SK-N-SH (cell line): ENCODE data around the gene DCUN1D2. TPM values are rescaled to one million over a fixed set of nuclear protein-coding genes. Genes with fewer than 3 reads are reported as not detected.

Experiments used
- CTCF ChIA-PET: fragments of 300-600, 350-600 bp; formaldehyde crosslinking; extraction: SDS; loops from one replicate; lab custom pipeline; 2021; lab: Yijun Ruan, JAX
- POLR2A ChIA-PET: fragments of 350-600 bp; sonication (Branson Sonifier 250); formaldehyde crosslinking; extraction: SDS; loops from one replicate; lab custom pipeline; 2020; ENCODE audit warnings: antibody characterized with exemption, inconsistent platforms; lab: Yijun Ruan, JAX
- DNase-seq: peaks from one replicate; pipeline ENCODE4 v3.0.0; 2012
- H2AFZ ChIP-seq: fragments of 200-600 bp; sonication (generic); 2 replicates; pipeline ENCODE4 v1.8.1; 2016; ENCODE audit warnings: antibody characterized with exemption, mild to moderate bottlenecking, low read depth
- H3F3A ChIP-seq: fragments of 200-600 bp; sonication (generic); replicated peaks from 2 replicates; pipeline ENCODE3; 2016; ENCODE audit warnings: antibody characterized with exemption, mild to moderate bottlenecking; ENCODE audit not compliant: insufficient read depth
- H3K27ac ChIP-seq, 2 experiments: fragments of 200-500 bp in 1 of 2; fragments of 200-600 bp in 1 of 2; sonication (Bioruptor generic) in 1 of 2; sonication (generic), shearing (Covaris generic) in 1 of 2; 2 replicates each; pipeline versions ENCODE4 v1.5.1 to v1.6.1; 2014 to 2016; ENCODE audit warnings: low read depth in 2 of 2, inconsistent platforms in 1 of 2, low read length in 1 of 2, mild to moderate bottlenecking in 1 of 2, mixed read lengths in 1 of 2
- H3K27me3 ChIP-seq: fragments of 200-600 bp; sonication (generic), shearing (Covaris generic); 2 replicates; pipeline ENCODE4 v1.6.1; 2016; ENCODE audit warnings: mixed run types; ENCODE audit not compliant: insufficient read depth
- H3K36me3 ChIP-seq, 2 experiments: fragments of 200-500 bp in 1 of 2; fragments of 200-600 bp in 1 of 2; sonication (Bioruptor generic) in 1 of 2; sonication (generic) in 1 of 2; replicated peaks in 1 of 2; 2 replicates each; pipeline versions ENCODE3 to v1.5.1; 2014 to 2016; ENCODE audit warnings: low read length in 1 of 2, mild to moderate bottlenecking in 1 of 2; ENCODE audit not compliant: insufficient read depth in 2 of 2, control insufficient read depth in 1 of 2
- H3K4me1 ChIP-seq, 2 experiments: fragments of 200-500 bp in 1 of 2; fragments of 200-600 bp in 1 of 2; sonication (Bioruptor generic) in 1 of 2; sonication (generic), shearing (Covaris generic) in 1 of 2; 2 replicates each; pipeline versions ENCODE4 v1.5.1 to v1.6.1; 2014 to 2016; ENCODE audit warnings: low read depth in 1 of 2, low read length in 1 of 2, mixed run types in 1 of 2; ENCODE audit not compliant: insufficient read depth in 2 of 2, control insufficient read depth in 1 of 2
- H3K4me2 ChIP-seq: fragments of 200-600 bp; sonication (generic), shearing (Covaris generic); 2 replicates; pipeline ENCODE4 v1.6.1; 2017; ENCODE audit warnings: mixed run types
- H3K4me3 ChIP-seq, 2 experiments: fragments of 200-500 bp in 1 of 2; fragments of 200-600 bp in 1 of 2; sonication (Bioruptor generic) in 1 of 2; sonication (generic), shearing (Covaris generic) in 1 of 2; 2 replicates each; pipeline versions ENCODE4 v1.5.1 to v1.8.1; 2014 to 2016; ENCODE audit warnings: low read depth in 2 of 2, inconsistent platforms in 1 of 2, low read length in 1 of 2, mild to moderate bottlenecking in 1 of 2, mixed read lengths in 1 of 2, moderate library complexity in 1 of 2
- H3K79me2 ChIP-seq: fragments of 200-600 bp; sonication (generic); 2 replicates; pipeline ENCODE4 v1.8.1; 2017; ENCODE audit warnings: mild to moderate bottlenecking; ENCODE audit not compliant: insufficient read depth
- H3K9ac ChIP-seq: fragments of 200-600 bp; sonication (generic); 2 replicates; pipeline ENCODE4 v1.6.1; 2017; ENCODE audit warnings: mixed run types
- H3K9me2 ChIP-seq: fragments of 200-600 bp; sonication (generic); 2 replicates; pipeline ENCODE4 v1.6.1; 2017; ENCODE audit warnings: mixed run types
- H3K9me3 ChIP-seq: fragments of 200-600 bp; sonication (generic); 2 replicates; pipeline ENCODE4 v1.6.1; 2017; ENCODE audit warnings: mixed run types, mild to moderate bottlenecking, moderate library complexity
- H4K20me1 ChIP-seq: fragments of 200-600 bp; sonication (generic); 2 replicates; pipeline ENCODE4 v1.6.1; 2017; ENCODE audit warnings: mild to moderate bottlenecking, mixed run types; ENCODE audit not compliant: insufficient read depth
- CHD2 ChIP-seq: fragments of 150-350 bp; IDR thresholded peaks from 2 replicates; pipeline ENCODE4 v1.6.1; 2018; ENCODE audit warnings: low read length; ENCODE audit not compliant: partially characterized antibody
- ELF1 ChIP-seq: IDR thresholded peaks from 2 replicates; pipeline ENCODE4 v1.4.0; 2012
- FOSL2 ChIP-seq: IDR thresholded peaks from 2 replicates; pipeline ENCODE4 v1.4.0; 2012; ENCODE audit warnings: low read depth, mild to moderate bottlenecking, moderate library complexity, borderline replicate concordance
- MAX ChIP-seq: IDR thresholded peaks from 2 replicates; pipeline ENCODE4 v1.4.0; 2012; ENCODE audit warnings: low read depth
- NFIC ChIP-seq: IDR thresholded peaks from 2 replicates; pipeline ENCODE4 v1.4.0; 2012; ENCODE audit warnings: borderline replicate concordance
- NRF1 ChIP-seq: IDR thresholded peaks from 2 replicates; pipeline ENCODE4 v1.6.1; 2012; ENCODE audit warnings: low read depth, mild to moderate bottlenecking, low read length
- REST ChIP-seq: IDR thresholded peaks from 2 replicates; pipeline ENCODE4 v1.6.1; 2012; ENCODE audit warnings: mild to moderate bottlenecking, low read depth, low read length, moderate library complexity
- RFX5 ChIP-seq: IDR thresholded peaks from 2 replicates; pipeline ENCODE4 v1.6.1; 2012; ENCODE audit warnings: mild to moderate bottlenecking, improper control_type of control experiment, low read length
- RXRA ChIP-seq: IDR thresholded peaks from 2 replicates; pipeline ENCODE4 v1.4.0; 2012; ENCODE audit warnings: low read depth, mild to moderate bottlenecking, borderline replicate concordance
- SMC3 ChIP-seq: IDR thresholded peaks from 2 replicates; pipeline ENCODE4 v1.6.1; 2012; ENCODE audit warnings: low read depth, low read length, improper control_type of control experiment
- TCF12 ChIP-seq: IDR thresholded peaks from 2 replicates; pipeline ENCODE4 v1.4.0; 2012
- TEAD4 ChIP-seq: IDR thresholded peaks from 2 replicates; pipeline ENCODE4 v1.4.0; 2012; ENCODE audit warnings: mild to moderate bottlenecking, borderline replicate concordance; ENCODE audit not compliant: insufficient read depth
- USF2 ChIP-seq: fragments of 150-350 bp; IDR thresholded peaks from 2 replicates; pipeline ENCODE4 v1.6.1; 2017; ENCODE audit warnings: antibody characterized with exemption, low read length, low read depth, borderline replicate concordance
- YY1 ChIP-seq: IDR thresholded peaks from 2 replicates; pipeline ENCODE4 v1.4.0; 2012; ENCODE audit warnings: low read depth, mild to moderate bottlenecking
- WGBS: methylation state at CpG from one replicate; pipeline ENCODE4 v1.1.6; 2017; ENCODE audit warnings: low lambda C conversion rate; 5-methylcytosine and 5-hydroxymethylcytosine counted together
- polyA plus RNA-seq, 3 experiments: library from polyadenylated mRNA; depleted of rRNA; stranded (reverse); fragments of >200 nt; gene quantifications; 2 replicates each; pipeline ENCODE4 v1.2.3, GENCODE V29; 2012

DCUN1D2 gene
- polyA plus RNA-seq, 1 of the 3 experiments (the other 2 are of a cell fraction), result 11.0 TPM

- CTCF ChIA-PET, result interaction anchor here (0.7 to 2.5 kb wide), 3 partner anchors 10 to 43 kb away, joined by 3 to 8 read pairs (median 5); no protein-coding TSS in a partner anchor
- DNase-seq, result no peak
- H3F3A ChIP-seq, result peaks cover 4% of the 10 kb centered on the region
- POLR2A ChIA-PET, result no interaction called here
- no peak overlapping the region for H2AFZ ChIP-seq
- no peak overlapping the region for H3K9ac ChIP-seq
- TF ChIP-seq ELF1, result no peak
- no peak for TF ChIP-seq USF2
- no peak for TF ChIP-seq CHD2
- no peak for TF ChIP-seq FOSL2
- TF ChIP-seq RXRA, result no peak
- TF ChIP-seq TCF12, result no peak
- TF ChIP-seq NFIC, result no peak
- no peak for TF ChIP-seq REST
- TF ChIP-seq TEAD4, result no peak
- no peak for TF ChIP-seq YY1
- no peak for TF ChIP-seq SMC3
- no peak for TF ChIP-seq RFX5
- TF ChIP-seq MAX, result no peak
- TF ChIP-seq NRF1, result no peak
- H3K9me2 ChIP-seq, result no peaks in the 10 kb centered on the region
- H3K4me3 ChIP-seq, result no peak overlapping the region
- WGBS, result 77% methylated on average over 10 of the region's 21 CpGs
- H3K9me3 ChIP-seq, result no peaks in the 10 kb centered on the region
- no peaks in the 10 kb centered on the region for H4K20me1 ChIP-seq
- H3K36me3 ChIP-seq, result no peaks in the 10 kb centered on the region
- H3K27ac ChIP-seq, result no peak overlapping the region; a peak in 1 of 4 replicates
- H3K79me2 ChIP-seq, result no peaks in the 10 kb centered on the region
- no peaks in the 10 kb centered on the region for H3K27me3 ChIP-seq
- peaks cover 8 to 23% of the 10 kb centered on the region in 2 experiments for H3K4me1 ChIP-seq
- no peak overlapping the region for H3K4me2 ChIP-seq
Measured at GRCh38 chr13:113407103-113407530, 83.4 kb downstream of the DCUN1D2 start.
